Measurements from ENCODE around the gene PARD6B. TPM values are rescaled to one million over a fixed set of nuclear protein-coding genes. Genes with fewer than 3 reads are reported as not detected.
"Not testable (repeated sequence)": the region's sequence is repeated elsewhere in the genome, so short reads cannot be mapped to it uniquely, and the experiment has no call there.

The PARD6B gene
- total RNA-seq, 3 donors from 2014 or later: 16.8 to 35.1 (median 29.2) TPM

DNA sequence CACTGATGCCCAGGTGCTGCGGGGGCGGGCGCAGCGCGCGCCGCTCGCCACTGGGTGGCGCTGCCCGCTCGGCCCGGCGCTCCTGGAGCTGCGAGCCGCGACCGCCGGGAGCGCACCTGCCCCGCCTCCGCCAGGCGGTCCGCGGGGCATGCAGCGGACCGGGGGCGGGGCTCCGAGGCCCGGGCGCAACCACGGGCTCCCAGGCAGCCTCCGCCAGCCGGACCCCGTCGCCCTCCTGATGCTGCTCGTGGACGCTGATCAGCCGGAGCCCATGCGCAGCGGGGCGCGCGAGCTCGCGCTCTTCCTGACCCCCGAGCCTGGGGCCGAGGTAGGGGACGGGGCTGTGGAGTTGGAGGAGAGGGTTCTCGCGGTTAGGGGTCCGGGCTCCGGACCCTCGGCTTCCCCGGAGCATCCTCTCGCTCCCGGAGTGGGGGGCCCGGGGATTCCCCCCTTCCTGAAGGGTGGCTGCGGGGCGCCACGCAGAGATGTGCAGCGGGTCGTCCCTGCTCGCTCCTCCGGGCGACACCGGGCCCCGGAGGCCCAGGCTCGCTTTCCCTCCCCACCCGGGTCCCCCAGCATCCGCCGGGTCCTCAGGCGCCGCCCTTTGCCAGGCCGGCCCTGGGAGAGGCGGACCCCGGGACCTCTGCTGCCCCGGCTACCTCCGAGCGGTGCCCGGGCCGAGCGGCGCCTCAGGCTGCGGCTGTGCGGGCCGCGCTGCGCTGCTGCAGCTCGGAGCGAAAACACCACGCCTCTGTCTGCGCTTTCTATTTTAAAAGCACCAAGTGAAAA is 63.7 kb downstream of the PARD6B start, which contains the start of gene BCAS4:
Gene BCAS4 (plus strand): TSS at position 216 of the 789 bp plus-strand sequence. CDS start 23 bp downstream, at position 239.
- peak within 1 kb of the TSS; percentile 42 for H3K4me3 ChIP-seq
- DNase-seq (peak; percentile 82 to 90 (median 84)), ATAC-seq (peak; percentile 91)
- no peaks in the 10 kb centered on the region for H3K9me3 ChIP-seq
- intact Hi-C loops (cut with DNase I, micrococcal nuclease): loop anchor here (10.0 kb wide), 1 partner anchor 130 kb away; no protein-coding TSS in a partner anchor
- H3K4me1 ChIP-seq (ENCODE audit: low read depth): peaks cover 16% of the 10 kb centered on the region
- no peaks in the 10 kb centered on the region for H3K36me3 ChIP-seq (ENCODE audit: low read depth)
- TF ChIP-seq, protein P1, sequence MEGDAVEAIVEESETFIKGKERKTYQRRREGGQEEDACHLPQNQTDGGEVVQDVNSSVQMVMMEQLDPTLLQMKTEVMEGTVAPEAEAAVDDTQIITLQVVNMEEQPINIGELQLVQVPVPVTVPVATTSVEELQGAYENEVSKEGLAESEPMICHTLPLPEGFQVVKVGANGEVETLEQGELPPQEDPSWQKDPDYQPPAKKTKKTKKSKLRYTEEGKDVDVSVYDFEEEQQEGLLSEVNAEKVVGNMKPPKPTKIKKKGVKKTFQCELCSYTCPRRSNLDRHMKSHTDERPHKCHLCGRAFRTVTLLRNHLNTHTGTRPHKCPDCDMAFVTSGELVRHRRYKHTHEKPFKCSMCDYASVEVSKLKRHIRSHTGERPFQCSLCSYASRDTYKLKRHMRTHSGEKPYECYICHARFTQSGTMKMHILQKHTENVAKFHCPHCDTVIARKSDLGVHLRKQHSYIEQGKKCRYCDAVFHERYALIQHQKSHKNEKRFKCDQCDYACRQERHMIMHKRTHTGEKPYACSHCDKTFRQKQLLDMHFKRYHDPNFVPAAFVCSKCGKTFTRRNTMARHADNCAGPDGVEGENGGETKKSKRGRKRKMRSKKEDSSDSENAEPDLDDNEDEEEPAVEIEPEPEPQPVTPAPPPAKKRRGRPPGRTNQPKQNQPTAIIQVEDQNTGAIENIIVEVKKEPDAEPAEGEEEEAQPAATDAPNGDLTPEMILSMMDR (IDR thresholded peaks at IDR 0.05): peak; percentile 97

DNA sequence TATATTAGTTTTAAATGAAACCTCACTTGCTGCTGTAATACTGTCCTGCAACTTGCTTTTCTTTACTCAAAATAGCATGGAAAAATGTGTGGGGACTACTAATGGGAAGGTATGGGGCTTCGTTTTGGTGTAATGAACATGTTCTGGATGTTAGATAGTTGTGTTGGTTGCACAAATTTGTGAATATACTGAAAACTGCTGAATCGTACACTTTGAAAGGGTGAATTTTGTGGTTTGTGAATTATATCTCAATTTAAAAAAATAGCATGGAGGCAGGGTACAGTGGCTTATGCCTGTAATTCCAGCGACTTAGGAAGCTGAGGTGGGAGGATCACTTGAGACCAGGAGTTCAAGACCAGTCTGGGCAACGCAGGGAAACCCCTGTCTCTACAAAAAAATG is 65.8 kb downstream of the PARD6B start:
- no peak overlapping the region for H3K4me3 ChIP-seq
- H3K9me3 ChIP-seq: no peaks in the 10 kb centered on the region
- ATAC-seq (no peak), DNase-seq (no peak)
- intact Hi-C loops (cut with DNase I, micrococcal nuclease): loop anchor here (10.0 kb wide), 1 partner anchor 128 kb away; no protein-coding TSS in a partner anchor
- no peaks in the 10 kb centered on the region for H3K36me3 ChIP-seq (ENCODE audit: low read depth)
- H3K4me1 ChIP-seq (ENCODE audit: low read depth): peaks cover 5% of the 10 kb centered on the region
- TF ChIP-seq, protein P1 (IDR thresholded peaks at IDR 0.05): no peak

- TF ChIP-seq, protein P1 (IDR thresholded peaks at IDR 0.05): no peak
- intact Hi-C loops (cut with DNase I, micrococcal nuclease): loop anchor here (10.0 kb wide), 1 partner anchor 126 kb away; no protein-coding TSS in a partner anchor
- DNase-seq (no peak), ATAC-seq (no peak)
- Histone ChIP-seq H3K4me1 (ENCODE audit: low read depth) (peaks cover 5% of the 10 kb centered on the region), H3K4me3 (no peak overlapping the region), H3K36me3 (ENCODE audit: low read depth) (no peaks in the 10 kb centered on the region), H3K9me3 (no peaks in the 10 kb centered on the region)
Measured at GRCh38 chr20:50798650-50799049, 67.3 kb downstream of the PARD6B start.

- ATAC-seq: no peak
- intact Hi-C loops (cut with DNase I, micrococcal nuclease): loop anchor here (10.0 kb wide), 1 partner anchor 125 kb away; no protein-coding TSS in a partner anchor
- no peak for DNase-seq
- Histone ChIP-seq H3K4me1 (ENCODE audit: low read depth) (peaks cover 3% of the 10 kb centered on the region), H3K9me3 (no peaks in the 10 kb centered on the region), H3K4me3 (no peak overlapping the region), H3K36me3 (ENCODE audit: low read depth) (no peaks in the 10 kb centered on the region)
- TF ChIP-seq, protein P1 (IDR thresholded peaks at IDR 0.05): no peak
Measured at GRCh38 chr20:50799176-50799889, 68.0 kb downstream of the PARD6B start.

- no peak for DNase-seq
- no peaks in the 10 kb centered on the region for H3K4me1 ChIP-seq (ENCODE audit: low read depth)
- H3K36me3 ChIP-seq (ENCODE audit: low read depth): no peaks in the 10 kb centered on the region
- H3K9me3 ChIP-seq: no peaks in the 10 kb centered on the region
- TF ChIP-seq, protein P1 (IDR thresholded peaks at IDR 0.05): no peak
- H3K4me3 ChIP-seq: no peak overlapping the region
- intact Hi-C loops (cut with DNase I, micrococcal nuclease): loop anchor here (10.0 kb wide), 1 partner anchor 125 kb away; no protein-coding TSS in a partner anchor
- ATAC-seq: peak; percentile 5
Measured at GRCh38 chr20:50799890-50800550, 68.6 kb downstream of the PARD6B start.

DNA sequence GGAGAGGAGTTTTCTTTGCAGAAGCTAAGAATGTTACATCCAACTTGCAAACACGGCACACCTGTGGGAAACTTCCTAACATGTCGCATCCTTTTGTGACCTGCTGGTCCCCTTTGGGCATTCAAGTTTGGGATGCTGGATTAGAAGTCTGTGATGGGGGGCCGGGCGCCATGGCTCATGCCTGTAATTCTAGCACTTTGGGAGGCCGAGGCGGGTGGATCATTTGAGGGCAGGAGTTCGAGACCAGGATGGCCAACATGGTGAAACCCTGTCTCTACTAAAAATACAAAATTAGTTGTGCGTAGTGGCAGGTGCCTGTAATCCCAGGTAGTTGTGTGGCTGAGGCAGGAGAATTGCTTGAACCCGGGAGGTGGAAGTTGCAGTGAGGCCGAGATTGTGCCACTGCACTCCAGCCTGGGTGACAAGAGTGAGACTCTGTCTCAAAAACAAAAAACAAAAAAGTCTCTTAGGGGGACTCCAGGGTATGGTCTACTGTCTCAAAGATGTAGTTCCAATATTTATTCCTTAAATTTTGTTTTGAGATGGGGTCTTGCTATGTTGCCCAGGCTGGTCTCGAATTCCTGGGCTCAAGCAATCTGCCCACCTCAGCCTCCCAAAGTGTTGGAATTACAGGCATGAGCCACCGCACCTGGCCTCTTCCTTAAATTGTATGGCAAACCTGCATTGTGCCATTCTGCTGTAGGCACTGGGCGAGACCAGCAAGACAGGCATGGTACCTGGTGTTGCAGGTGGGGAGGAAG is 69.8 kb downstream of the PARD6B start:
- H3K9me3 ChIP-seq; intact Hi-C loops (cut with DNase I, micrococcal nuclease); H3K36me3 ChIP-seq (ENCODE audit: low read depth); H3K4me1 ChIP-seq (ENCODE audit: low read depth); ATAC-seq; DNase-seq; H3K4me3 ChIP-seq: not testable (repeated sequence)
